Suprapubic skin (tissue), 3 donors: ENCODE data around the gene FCRLA.

Experiments
- POLR2A ChIP-seq, 2 donors: fragments of 450-650 bp; IDR thresholded peaks; one replicate each; pipeline ENCODE4 v1.6.1; 2017; ENCODE audit warnings: antibody characterized with exemption in 2 of 2, mild to moderate bottlenecking in 2 of 2, moderate library complexity in 2 of 2
- TF ChIP-seq, protein P1 (sequence below), 2 donors: fragments of 200-600 bp in 1 of 2; fragments of 450-650 bp in 1 of 2; sonication (generic) in 1 of 2; IDR thresholded peaks; one replicate each; pipeline ENCODE4 v1.5.1; 2016 to 2019; ENCODE audit warnings: antibody characterized with exemption in 2 of 2, mild to moderate bottlenecking in 1 of 2, moderate library complexity in 1 of 2

DNA sequence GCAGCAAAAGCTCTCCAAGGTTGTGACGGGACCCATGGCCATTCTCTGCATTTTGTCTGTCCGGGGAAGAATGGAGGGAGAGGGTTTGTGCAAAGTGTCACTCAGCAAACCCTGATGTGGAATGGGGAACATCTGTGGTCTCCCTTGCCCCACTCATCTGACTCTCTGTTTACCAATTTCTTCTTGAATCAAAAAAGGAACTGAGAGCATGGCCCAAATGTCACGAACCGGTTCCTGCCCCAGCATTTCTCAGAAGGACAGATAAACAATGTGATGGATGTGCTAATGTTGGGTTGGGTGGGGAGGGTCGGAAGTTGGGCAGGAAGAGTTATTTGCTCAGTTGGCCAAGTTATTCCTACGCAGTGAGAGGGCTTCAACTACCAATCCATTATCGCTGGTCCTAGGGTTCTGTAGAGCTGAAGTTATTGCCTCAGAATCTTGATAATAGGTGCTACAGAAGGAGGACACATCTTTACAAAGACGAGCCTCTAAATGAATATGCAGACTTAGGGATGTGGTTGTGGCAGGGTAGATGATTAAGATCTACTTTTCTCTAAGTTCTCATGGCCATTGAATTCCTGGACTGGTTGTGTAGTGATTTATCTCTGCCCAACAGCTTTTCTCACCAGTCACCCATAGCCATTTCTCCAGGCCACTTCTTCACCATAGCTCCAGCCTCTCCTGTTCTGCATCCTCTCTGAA, 33.0 kb downstream of the FCRLA start:
- TF ChIP-seq, protein P1, sequence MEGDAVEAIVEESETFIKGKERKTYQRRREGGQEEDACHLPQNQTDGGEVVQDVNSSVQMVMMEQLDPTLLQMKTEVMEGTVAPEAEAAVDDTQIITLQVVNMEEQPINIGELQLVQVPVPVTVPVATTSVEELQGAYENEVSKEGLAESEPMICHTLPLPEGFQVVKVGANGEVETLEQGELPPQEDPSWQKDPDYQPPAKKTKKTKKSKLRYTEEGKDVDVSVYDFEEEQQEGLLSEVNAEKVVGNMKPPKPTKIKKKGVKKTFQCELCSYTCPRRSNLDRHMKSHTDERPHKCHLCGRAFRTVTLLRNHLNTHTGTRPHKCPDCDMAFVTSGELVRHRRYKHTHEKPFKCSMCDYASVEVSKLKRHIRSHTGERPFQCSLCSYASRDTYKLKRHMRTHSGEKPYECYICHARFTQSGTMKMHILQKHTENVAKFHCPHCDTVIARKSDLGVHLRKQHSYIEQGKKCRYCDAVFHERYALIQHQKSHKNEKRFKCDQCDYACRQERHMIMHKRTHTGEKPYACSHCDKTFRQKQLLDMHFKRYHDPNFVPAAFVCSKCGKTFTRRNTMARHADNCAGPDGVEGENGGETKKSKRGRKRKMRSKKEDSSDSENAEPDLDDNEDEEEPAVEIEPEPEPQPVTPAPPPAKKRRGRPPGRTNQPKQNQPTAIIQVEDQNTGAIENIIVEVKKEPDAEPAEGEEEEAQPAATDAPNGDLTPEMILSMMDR (IDR thresholded peaks at IDR 0.05), result no peak
- no peak for TF ChIP-seq POLR2A (IDR thresholded peaks at IDR 0.05)
